Body of pancreas (tissue), 4 donors: ENCODE measurements around the gene MICOS13. TPM values are rescaled to one million over a fixed set of nuclear protein-coding genes. Genes with fewer than 3 reads are reported as not detected.

ENCODE experiments used
- ATAC-seq: fragments of 150-250 bp; one replicate; pipeline ENCODE4 v1.9.1; 2016
- DNase-seq, 4 donors: peaks; one replicate each; pipeline ENCODE4 v3.0.0-alpha.2; 2019
- H3K27ac ChIP-seq, 4 donors: fragments of 200-600 bp; sonication (generic); 1 replicate in 3 of 4; 2 replicates in 1 of 4; pipeline versions ENCODE4 v1.5.1 to v1.6.1; 2016 to 2019; ENCODE audit warnings: mild to moderate bottlenecking in 1 of 4, mixed read lengths in 1 of 4, moderate library complexity in 1 of 4
- H3K27me3 ChIP-seq, 2 donors: fragments of 200-600 bp; sonication (generic); one replicate each; pipeline ENCODE4 v1.6.0; 2016; ENCODE audit warnings: mild to moderate bottlenecking in 1 of 2
- H3K36me3 ChIP-seq, 2 donors: fragments of 200-600 bp; sonication (generic); replicated peaks in 1 of 2; 2 replicates each; pipeline ENCODE4 v1.5.1; 2016; ENCODE audit warnings: low read depth in 2 of 2; ENCODE audit not compliant: insufficient read depth in 1 of 2
- H3K4me1 ChIP-seq: fragments of 200-600 bp; sonication (generic); one replicate; pipeline ENCODE4 v1.6.0; 2016
- H3K4me3 ChIP-seq, 2 donors: fragments of 200-600 bp; sonication (generic); 1 replicate in 1 of 2; 2 replicates in 1 of 2; pipeline ENCODE4 v1.5.1; 2016 to 2019
- H3K9me3 ChIP-seq, 3 donors: fragments of 200-600 bp; sonication (generic); 1 replicate in 2 of 3; 2 replicates in 1 of 3; pipeline ENCODE4 v1.5.1; 2016
- POLR2A ChIP-seq, 3 donors: fragments of 450-650 bp; IDR thresholded peaks; one replicate each; pipeline ENCODE4 v1.6.1; 2016; ENCODE audit warnings: antibody characterized with exemption in 3 of 3, mild to moderate bottlenecking in 2 of 3
- WGBS, 2 donors: methylation state at CpG; one replicate each; pipeline ENCODE4 v1.1.5; 2017; 5-methylcytosine and 5-hydroxymethylcytosine counted together
- intact Hi-C: fragments of 100-400 bp; cut with DNase I; formaldehyde crosslinking; loops from one replicate; pipeline ENCODE4 v1.15.1; 2023
- total RNA-seq, 2 donors: library from RNA; depleted of rRNA; stranded (reverse); fragments of >200 nt; gene quantifications; one replicate each; pipeline ENCODE4 v1.1.0, GENCODE V29; 2016
- TF ChIP-seq, protein P1 (sequence below), 7 experiments: fragments of 450-650 bp in 4 of 7; fragments of 200-600 bp in 3 of 7; sonication (generic) in 3 of 7; IDR thresholded peaks; one replicate each; pipeline ENCODE4 v1.5.1; 2016 to 2019; ENCODE audit warnings: antibody characterized with exemption in 7 of 7

The MICOS13 gene
- total RNA-seq, 2 donors from 2014 or later, result 14.5 to 14.8 TPM

DNA sequence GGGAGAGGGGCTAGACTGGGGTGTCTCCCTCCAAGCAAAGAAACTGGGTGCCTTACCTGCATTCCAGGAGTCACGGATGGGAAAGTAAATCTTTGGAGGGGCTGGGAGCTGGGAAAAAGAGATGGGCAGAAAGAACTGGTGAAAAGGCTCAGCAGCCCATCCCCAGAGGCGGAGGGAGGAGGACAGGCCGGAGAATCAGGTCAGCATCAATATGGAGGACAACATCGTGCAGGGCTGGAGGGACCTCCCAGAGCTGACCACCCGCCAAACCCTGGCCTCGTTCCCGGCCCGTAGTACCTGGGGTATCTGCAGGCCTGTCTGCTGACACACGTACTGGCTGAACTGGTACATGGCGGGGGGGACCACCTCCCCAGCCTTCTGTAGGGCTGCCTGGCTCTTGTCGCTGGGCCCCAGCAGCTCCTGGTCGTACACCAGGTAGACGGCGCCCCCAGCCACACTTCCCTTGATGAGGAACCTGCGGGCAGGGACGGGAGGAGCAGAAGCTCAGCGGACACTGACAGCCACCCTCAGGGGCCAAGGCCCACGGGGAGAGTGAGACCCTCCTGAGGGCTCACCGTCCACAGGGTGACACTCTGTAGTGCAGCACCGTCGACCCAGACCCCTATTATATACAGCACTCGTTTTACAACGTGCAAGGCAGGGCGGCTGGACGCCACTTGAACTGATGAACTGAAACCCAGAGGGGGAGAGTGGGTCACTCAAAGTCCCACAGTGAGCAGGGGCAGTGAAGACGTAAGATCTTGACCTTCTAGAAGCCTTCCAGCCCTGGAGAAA, 830 bp downstream of the MICOS13 start:
- intact Hi-C loops, result no loop called here
- ATAC-seq (no peak), DNase-seq (no peak)
- Histone ChIP-seq H3K9me3 (no peaks in the 10 kb centered on the region), H3K27me3 (no peaks in the 10 kb centered on the region), H3K36me3 (no peaks in the 10 kb centered on the region), H3K4me1 (peaks cover 22% of the 10 kb centered on the region), H3K27ac (peak overlapping the region; percentile 72 to 93 (median 85)), H3K4me3 (peak overlapping the region; percentile 62 to 82)
- 23 to 36% methylated on average over 14 to 26 of the region's 26 CpGs for WGBS, 2 donors
- TF ChIP-seq, protein P1, sequence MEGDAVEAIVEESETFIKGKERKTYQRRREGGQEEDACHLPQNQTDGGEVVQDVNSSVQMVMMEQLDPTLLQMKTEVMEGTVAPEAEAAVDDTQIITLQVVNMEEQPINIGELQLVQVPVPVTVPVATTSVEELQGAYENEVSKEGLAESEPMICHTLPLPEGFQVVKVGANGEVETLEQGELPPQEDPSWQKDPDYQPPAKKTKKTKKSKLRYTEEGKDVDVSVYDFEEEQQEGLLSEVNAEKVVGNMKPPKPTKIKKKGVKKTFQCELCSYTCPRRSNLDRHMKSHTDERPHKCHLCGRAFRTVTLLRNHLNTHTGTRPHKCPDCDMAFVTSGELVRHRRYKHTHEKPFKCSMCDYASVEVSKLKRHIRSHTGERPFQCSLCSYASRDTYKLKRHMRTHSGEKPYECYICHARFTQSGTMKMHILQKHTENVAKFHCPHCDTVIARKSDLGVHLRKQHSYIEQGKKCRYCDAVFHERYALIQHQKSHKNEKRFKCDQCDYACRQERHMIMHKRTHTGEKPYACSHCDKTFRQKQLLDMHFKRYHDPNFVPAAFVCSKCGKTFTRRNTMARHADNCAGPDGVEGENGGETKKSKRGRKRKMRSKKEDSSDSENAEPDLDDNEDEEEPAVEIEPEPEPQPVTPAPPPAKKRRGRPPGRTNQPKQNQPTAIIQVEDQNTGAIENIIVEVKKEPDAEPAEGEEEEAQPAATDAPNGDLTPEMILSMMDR (IDR thresholded peaks at IDR 0.05), result no peak
- TF ChIP-seq POLR2A (IDR thresholded peaks at IDR 0.05), result no peak

DNA sequence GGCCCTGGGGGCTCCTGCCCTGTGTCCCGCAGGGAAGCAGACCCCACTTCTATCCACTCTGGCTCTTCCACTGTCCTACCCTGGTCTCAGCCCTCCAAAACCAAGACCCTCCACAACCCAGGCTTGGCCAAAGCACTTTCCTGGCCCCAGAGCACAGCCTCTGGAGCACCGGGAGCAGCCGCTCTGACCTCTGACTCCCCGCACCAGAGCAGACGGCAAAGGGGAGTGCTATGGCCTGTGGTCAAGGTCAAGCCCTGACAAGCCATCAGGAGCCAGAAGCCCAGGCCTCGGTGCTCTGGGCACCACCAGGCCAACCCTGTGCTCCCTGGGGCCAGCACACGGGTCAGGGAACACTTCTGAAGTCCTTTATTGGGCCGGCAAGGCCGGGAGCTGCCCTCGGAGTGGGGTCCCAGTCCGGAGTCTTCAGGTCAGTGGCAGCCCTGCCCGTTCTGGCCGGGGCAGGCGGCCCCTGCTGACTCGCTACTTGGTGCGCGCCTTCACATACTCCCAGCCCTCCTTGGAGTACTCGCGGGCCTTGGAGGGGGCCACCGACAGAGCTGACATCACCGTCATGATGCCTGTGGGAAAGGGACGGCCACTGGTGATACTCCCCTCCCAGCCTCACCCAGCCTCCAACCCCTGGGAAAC, 2.1 kb downstream of the MICOS13 start:
- Histone ChIP-seq H3K4me3 (no peak overlapping the region), H3K36me3 (no peaks in the 10 kb centered on the region), H3K4me1 (peaks cover 22% of the 10 kb centered on the region), H3K27ac (no peak overlapping the region), H3K27me3 (no peaks in the 10 kb centered on the region), H3K9me3 (no peaks in the 10 kb centered on the region)
- TF ChIP-seq, protein P1 (IDR thresholded peaks at IDR 0.05), result no peak
- TF ChIP-seq POLR2A (IDR thresholded peaks at IDR 0.05), result no peak
- intact Hi-C loops, result no loop called here
- DNase-seq (no peak), ATAC-seq (no peak)
- 82 to 100% methylated on average over 2 to 19 of the region's 22 CpGs for WGBS, 2 donors

DNA sequence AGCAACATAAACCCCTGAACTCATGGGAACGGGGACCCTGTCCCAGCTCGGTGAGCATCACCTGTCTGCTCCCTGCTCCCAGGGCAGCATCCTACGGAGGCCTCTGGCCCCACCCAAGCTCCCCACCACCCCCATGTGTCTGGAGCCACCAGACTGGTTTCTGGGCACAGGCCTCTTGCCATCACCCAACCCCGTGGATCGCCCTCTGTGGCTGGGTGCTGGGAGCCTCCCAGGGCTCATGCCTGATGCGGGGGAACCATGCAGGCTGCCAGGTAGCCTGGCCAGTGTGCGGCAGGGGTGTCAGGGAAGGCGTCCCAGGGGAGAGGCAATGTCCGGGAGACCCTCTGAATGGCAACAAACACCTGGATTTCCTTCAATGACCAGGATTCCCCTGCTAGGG, 2.7 kb downstream of the MICOS13 start:
- Histone ChIP-seq H3K36me3 (no peaks in the 10 kb centered on the region), H3K4me3 (no peak overlapping the region), H3K9me3 (no peaks in the 10 kb centered on the region), H3K27me3 (no peaks in the 10 kb centered on the region), H3K4me1 (peaks cover 22% of the 10 kb centered on the region), H3K27ac (no peak overlapping the region)
- no peak for DNase-seq
- 79 to 80% methylated on average over 5 to 9 of the region's 9 CpGs for WGBS, 2 donors
- ATAC-seq, result no peak
- intact Hi-C loops, result no loop called here
- TF ChIP-seq, protein P1 (IDR thresholded peaks at IDR 0.05), result no peak
- TF ChIP-seq POLR2A (IDR thresholded peaks at IDR 0.05), result no peak

DNA sequence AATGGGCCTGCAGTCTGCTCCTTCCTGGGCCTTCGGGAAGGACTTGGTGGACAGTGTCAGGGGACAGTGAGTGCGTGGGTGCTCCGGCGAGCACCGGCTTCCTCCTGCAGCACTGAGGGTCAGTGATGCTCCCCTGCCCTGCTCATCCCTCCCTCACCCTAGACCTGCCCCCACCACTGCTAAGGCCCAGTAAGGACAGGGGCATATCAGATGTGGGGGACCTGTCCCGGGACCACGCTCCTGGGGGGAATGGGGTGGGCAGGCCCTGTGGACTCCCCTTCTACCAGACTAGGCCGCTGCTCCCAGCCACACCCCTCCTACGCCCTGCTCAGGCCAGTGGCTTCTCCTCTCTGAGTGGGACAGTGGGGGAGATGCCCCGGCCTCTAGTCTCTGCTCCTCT, 3.2 kb downstream of the MICOS13 start:
- H3K36me3 ChIP-seq, result no peaks in the 10 kb centered on the region
- H3K27me3 ChIP-seq, result no peaks in the 10 kb centered on the region
- intact Hi-C loops, result no loop called here
- no peak overlapping the region for H3K4me3 ChIP-seq
- H3K9me3 ChIP-seq, result no peaks in the 10 kb centered on the region
- H3K27ac ChIP-seq, result no peak overlapping the region
- no peak for TF ChIP-seq POLR2A (IDR thresholded peaks at IDR 0.05)
- TF ChIP-seq, protein P1 (IDR thresholded peaks at IDR 0.05), result no peak
- no peak for ATAC-seq
- 94 to 95% methylated on average over 7 to 10 of the region's 10 CpGs for WGBS, 2 donors
- peaks cover 22% of the 10 kb centered on the region for H3K4me1 ChIP-seq
- no peak for DNase-seq
